WTC11 (cell line): ENCODE measurements around the gene NAMPT. TPM values are rescaled to one million over a fixed set of nuclear protein-coding genes. Genes with fewer than 3 reads are reported as not detected.

Experiments used
- ATAC-seq: fragments of 200-7000 bp; cut with Tn5 transposase; 2 replicates; pipeline ENCODE4 v1.10.0; 2021; ENCODE audit warnings: mild to moderate bottlenecking, moderate library complexity
- CTCF ChIA-PET: fragments of 300-600 bp; sonication (Branson Sonifier 250); formaldehyde crosslinking; loops from one replicate; lab custom pipeline; 2021; ENCODE audit warnings: antibody characterized with exemption; lab: Charles Lee
- POLR2A ChIA-PET: fragments of 350-600 bp; sonication (Branson Sonifier 250); formaldehyde crosslinking; loops from one replicate; lab custom pipeline; 2021; ENCODE audit warnings: antibody characterized with exemption; lab: Charles Lee
- DNase-seq: peaks from one replicate; pipeline ENCODE4 v3.0.0; 2021; ENCODE audit warnings: low spot score
- H3K27ac Mint-ChIP-seq: 2 replicates; pipeline ENCODE4 v1.8.0; 2021; ENCODE audit warnings: mixed read lengths
- H3K27me3 Mint-ChIP-seq: 2 replicates; pipeline ENCODE4 v1.8.0; 2021; ENCODE audit warnings: low read depth, mild to moderate bottlenecking, moderate library complexity, mixed read lengths
- H3K36me3 Mint-ChIP-seq: 2 replicates; pipeline ENCODE4 v1.8.0; 2021; ENCODE audit warnings: mixed read lengths
- H3K4me1 Mint-ChIP-seq: 2 replicates; pipeline ENCODE4 v1.8.0; 2022; ENCODE audit warnings: mixed read lengths
- H3K4me3 Mint-ChIP-seq: 2 replicates; pipeline ENCODE4 v1.8.0; 2021; ENCODE audit warnings: mild to moderate bottlenecking, moderate library complexity, mixed read lengths
- H3K9me3 Mint-ChIP-seq: 2 replicates; pipeline ENCODE4 v1.8.0; 2021; ENCODE audit warnings: mixed read lengths
- GABPB1 ChIP-seq: sonication (generic); formaldehyde crosslinking; IDR thresholded peaks from 2 replicates; pipeline ENCODE4 v1.8.1; 2023; ENCODE audit warnings: mild to moderate bottlenecking, missing genetic modification reagents
- JAZF1 ChIP-seq: fragments of 250-450 bp; sonication (Bioruptor Pico); IDR thresholded peaks from 2 replicates; pipeline ENCODE4 v1.9.0; 2021; ENCODE audit warnings: moderate library complexity, mild to moderate bottlenecking, inconsistent platforms
- KAT7 ChIP-seq: sonication (generic); formaldehyde crosslinking; IDR thresholded peaks from 2 replicates; pipeline ENCODE4 v1.8.1; 2023; ENCODE audit warnings: missing genetic modification reagents, mild to moderate bottlenecking, borderline replicate concordance
- MXD4 ChIP-seq: fragments of 250-450 bp; sonication (Bioruptor Pico); IDR thresholded peaks from 2 replicates; pipeline ENCODE4 v1.8.0; 2021; ENCODE audit warnings: mild to moderate bottlenecking, moderate library complexity, borderline replicate concordance
- NFE2L1 ChIP-seq: sonication (generic); formaldehyde crosslinking; IDR thresholded peaks from 2 replicates; pipeline ENCODE4 v1.8.1; 2023; ENCODE audit warnings: missing genetic modification reagents
- NR3C1 ChIP-seq: sonication (generic); formaldehyde crosslinking; conservative IDR thresholded peaks from 2 replicates; pipeline ENCODE4 v1.8.1; 2023; ENCODE audit warnings: low read depth, mild to moderate bottlenecking, missing genetic modification reagents
- OVOL2 ChIP-seq: fragments of 250-450 bp; sonication (Bioruptor Pico); IDR thresholded peaks from 2 replicates; pipeline ENCODE4 v1.9.0; 2021; ENCODE audit warnings: mild to moderate bottlenecking, borderline replicate concordance
- PRRX2 ChIP-seq: fragments of 250-450 bp; sonication (Bioruptor Pico); IDR thresholded peaks from 2 replicates; pipeline ENCODE4 v1.8.0; 2021; ENCODE audit warnings: mild to moderate bottlenecking
- SMAD4 ChIP-seq: sonication (generic); formaldehyde crosslinking; IDR thresholded peaks from 2 replicates; pipeline ENCODE4 v1.8.0; 2022; ENCODE audit warnings: mild to moderate bottlenecking, missing genetic modification reagents
- TEAD1 ChIP-seq: sonication (generic); formaldehyde crosslinking; IDR thresholded peaks from 2 replicates; pipeline ENCODE4 v1.8.0; 2022; ENCODE audit warnings: mild to moderate bottlenecking, missing genetic modification reagents
- TEAD4 ChIP-seq: sonication (generic); formaldehyde crosslinking; IDR thresholded peaks from 2 replicates; pipeline ENCODE4 v1.8.0; 2022; ENCODE audit warnings: mild to moderate bottlenecking, missing genetic modification reagents
- ZNF263 ChIP-seq: sonication (generic); formaldehyde crosslinking; IDR thresholded peaks from 2 replicates; pipeline ENCODE4 v1.8.1; 2022; ENCODE audit warnings: low read depth, mild to moderate bottlenecking, moderate library complexity, missing genetic modification reagents
- ZNF317 ChIP-seq: sonication (generic); formaldehyde crosslinking; IDR thresholded peaks from 2 replicates; pipeline ENCODE4 v1.8.1; 2023; ENCODE audit warnings: low read depth, mild to moderate bottlenecking, moderate library complexity, missing genetic modification reagents, borderline replicate concordance
- ZNF423 ChIP-seq: fragments of 250-450 bp; sonication (Bioruptor Pico); IDR thresholded peaks from 2 replicates; pipeline ENCODE4 v2.1.2; 2022; ENCODE audit warnings: mild to moderate bottlenecking, moderate library complexity
- total RNA-seq: library from RNA; stranded (reverse); gene quantifications from 3 replicates; pipeline ENCODE4 v1.2.3, GENCODE V29; 2021
- TF ChIP-seq, protein P1 (sequence below): sonication (generic); formaldehyde crosslinking; IDR thresholded peaks from 2 replicates; pipeline ENCODE4 v1.8.1; 2022; ENCODE audit warnings: mild to moderate bottlenecking, moderate library complexity, missing genetic modification reagents
- TF ChIP-seq, protein P2 (sequence below): sonication (generic); formaldehyde crosslinking; IDR thresholded peaks from 2 replicates; pipeline ENCODE4 v1.8.0; 2022; ENCODE audit warnings: mild to moderate bottlenecking, missing genetic modification reagents
- TF ChIP-seq, protein P3 (sequence below): fragments of 250-450 bp; sonication (Bioruptor Pico); IDR thresholded peaks from 2 replicates; pipeline ENCODE4 v1.9.0; 2021; ENCODE audit warnings: mild to moderate bottlenecking
- TF ChIP-seq, protein P4 (sequence below): sonication (generic); formaldehyde crosslinking; IDR thresholded peaks from 2 replicates; pipeline ENCODE4 v1.8.0; 2023; ENCODE audit warnings: mild to moderate bottlenecking, missing genetic modification reagents
- TF ChIP-seq, protein P5 (sequence below): fragments of 250-450 bp; sonication (Bioruptor Pico); IDR thresholded peaks from 2 replicates; pipeline ENCODE4 v1.9.0; 2021; ENCODE audit warnings: mild to moderate bottlenecking, borderline replicate concordance
- TF ChIP-seq, protein P6 (sequence below): fragments of 200-600 bp; IDR thresholded peaks from 2 replicates; pipeline ENCODE4 v1.8.0; 2022; ENCODE audit warnings: antibody characterized with exemption
- TF ChIP-seq, protein P7 (sequence below): sonication (generic); formaldehyde crosslinking; IDR thresholded peaks from 2 replicates; pipeline ENCODE4 v1.8.1; 2022; ENCODE audit warnings: low read depth, missing genetic modification reagents, borderline replicate concordance

The NAMPT gene
- total RNA-seq, 1 experiment from 2014 or later: 99.1 TPM

DNA sequence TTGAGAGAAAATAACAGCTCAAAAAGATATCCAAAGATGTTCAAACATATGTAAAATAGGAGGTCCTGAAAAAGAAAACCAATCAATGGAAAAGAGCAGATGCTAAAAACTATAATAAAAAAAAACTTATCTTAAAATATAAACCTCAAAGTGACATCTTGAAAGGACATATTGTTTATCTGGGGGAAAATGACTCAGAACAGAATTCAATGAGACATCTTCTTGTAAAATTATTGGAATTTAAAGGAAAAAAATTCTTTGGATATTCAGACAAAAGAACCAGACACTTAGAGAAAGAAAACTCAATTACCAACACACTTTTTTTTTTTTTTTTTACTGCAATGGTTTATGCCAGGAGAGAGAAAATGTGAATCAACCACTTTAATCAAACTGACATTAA, 58.9 kb downstream of the NAMPT start (continued):
- TF ChIP-seq, protein P1, sequence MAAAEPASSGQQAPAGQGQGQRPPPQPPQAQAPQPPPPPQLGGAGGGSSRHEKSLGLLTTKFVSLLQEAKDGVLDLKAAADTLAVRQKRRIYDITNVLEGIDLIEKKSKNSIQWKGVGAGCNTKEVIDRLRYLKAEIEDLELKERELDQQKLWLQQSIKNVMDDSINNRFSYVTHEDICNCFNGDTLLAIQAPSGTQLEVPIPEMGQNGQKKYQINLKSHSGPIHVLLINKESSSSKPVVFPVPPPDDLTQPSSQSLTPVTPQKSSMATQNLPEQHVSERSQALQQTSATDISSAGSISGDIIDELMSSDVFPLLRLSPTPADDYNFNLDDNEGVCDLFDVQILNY (CRISPR knock-in tag): no peak
- TF ChIP-seq TEAD1 (no peak), OVOL2 (CRISPR knock-in tag) (no peak), MXD4 (no peak), JAZF1 (CRISPR knock-in tag) (no peak), ZNF317 (CRISPR knock-in tag) (no peak)
- TF ChIP-seq, protein P2, sequence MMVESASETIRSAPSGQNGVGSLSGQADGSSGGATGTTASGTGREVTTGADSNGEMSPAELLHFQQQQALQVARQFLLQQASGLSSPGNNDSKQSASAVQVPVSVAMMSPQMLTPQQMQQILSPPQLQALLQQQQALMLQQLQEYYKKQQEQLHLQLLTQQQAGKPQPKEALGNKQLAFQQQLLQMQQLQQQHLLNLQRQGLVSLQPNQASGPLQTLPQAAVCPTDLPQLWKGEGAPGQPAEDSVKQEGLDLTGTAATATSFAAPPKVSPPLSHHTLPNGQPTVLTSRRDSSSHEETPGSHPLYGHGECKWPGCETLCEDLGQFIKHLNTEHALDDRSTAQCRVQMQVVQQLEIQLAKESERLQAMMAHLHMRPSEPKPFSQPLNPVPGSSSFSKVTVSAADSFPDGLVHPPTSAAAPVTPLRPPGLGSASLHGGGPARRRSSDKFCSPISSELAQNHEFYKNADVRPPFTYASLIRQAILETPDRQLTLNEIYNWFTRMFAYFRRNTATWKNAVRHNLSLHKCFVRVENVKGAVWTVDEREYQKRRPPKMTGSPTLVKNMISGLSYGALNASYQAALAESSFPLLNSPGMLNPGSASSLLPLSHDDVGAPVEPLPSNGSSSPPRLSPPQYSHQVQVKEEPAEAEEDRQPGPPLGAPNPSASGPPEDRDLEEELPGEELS (CRISPR knock-in tag): no peak
- TF ChIP-seq, protein P3, sequence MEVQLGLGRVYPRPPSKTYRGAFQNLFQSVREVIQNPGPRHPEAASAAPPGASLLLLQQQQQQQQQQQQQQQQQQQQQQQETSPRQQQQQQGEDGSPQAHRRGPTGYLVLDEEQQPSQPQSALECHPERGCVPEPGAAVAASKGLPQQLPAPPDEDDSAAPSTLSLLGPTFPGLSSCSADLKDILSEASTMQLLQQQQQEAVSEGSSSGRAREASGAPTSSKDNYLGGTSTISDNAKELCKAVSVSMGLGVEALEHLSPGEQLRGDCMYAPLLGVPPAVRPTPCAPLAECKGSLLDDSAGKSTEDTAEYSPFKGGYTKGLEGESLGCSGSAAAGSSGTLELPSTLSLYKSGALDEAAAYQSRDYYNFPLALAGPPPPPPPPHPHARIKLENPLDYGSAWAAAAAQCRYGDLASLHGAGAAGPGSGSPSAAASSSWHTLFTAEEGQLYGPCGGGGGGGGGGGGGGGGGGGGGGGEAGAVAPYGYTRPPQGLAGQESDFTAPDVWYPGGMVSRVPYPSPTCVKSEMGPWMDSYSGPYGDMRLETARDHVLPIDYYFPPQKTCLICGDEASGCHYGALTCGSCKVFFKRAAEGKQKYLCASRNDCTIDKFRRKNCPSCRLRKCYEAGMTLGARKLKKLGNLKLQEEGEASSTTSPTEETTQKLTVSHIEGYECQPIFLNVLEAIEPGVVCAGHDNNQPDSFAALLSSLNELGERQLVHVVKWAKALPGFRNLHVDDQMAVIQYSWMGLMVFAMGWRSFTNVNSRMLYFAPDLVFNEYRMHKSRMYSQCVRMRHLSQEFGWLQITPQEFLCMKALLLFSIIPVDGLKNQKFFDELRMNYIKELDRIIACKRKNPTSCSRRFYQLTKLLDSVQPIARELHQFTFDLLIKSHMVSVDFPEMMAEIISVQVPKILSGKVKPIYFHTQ (CRISPR knock-in tag): no peak

DNA sequence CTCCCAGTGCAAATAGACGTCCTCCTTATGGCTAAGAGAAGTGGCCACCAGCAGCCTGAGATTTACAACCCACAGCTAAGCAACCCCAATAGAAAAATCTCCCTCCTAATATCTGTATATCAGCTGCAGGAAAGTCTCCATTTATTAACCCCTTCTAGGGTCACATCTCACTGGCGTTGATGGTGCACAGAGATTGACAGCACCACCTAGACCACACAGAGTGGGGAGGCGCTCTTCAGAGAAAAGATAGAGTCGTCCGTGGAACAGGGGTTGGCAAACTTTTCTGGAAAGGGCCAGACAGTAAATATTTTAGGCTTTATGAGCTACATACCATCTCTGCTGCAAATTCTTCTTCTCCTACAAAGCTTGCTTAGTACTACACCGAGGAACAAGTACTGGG, 60.0 kb downstream of the NAMPT start:
- H3K27ac Mint-ChIP-seq: no peak overlapping the region
- no peaks in the 10 kb centered on the region for H3K36me3 Mint-ChIP-seq
- peaks cover 3% of the 10 kb centered on the region; the same call in 1 of the 2 replicates for H3K27me3 Mint-ChIP-seq
- no peaks in the 10 kb centered on the region for H3K9me3 Mint-ChIP-seq
- H3K4me1 Mint-ChIP-seq: peaks cover 27% of the 10 kb centered on the region
- DNase-seq (no peak), ATAC-seq (no peak)
- ChIA-PET POLR2A (interaction anchor here (0.6 kb wide), 1 partner anchor 33 kb away, joined by 3 read pairs; no protein-coding TSS in a partner anchor), CTCF (interaction anchor here (4.4 kb wide), 1 partner anchor 48 kb away, joined by 22 read pairs; no protein-coding TSS in a partner anchor)
- H3K4me3 Mint-ChIP-seq: no peak overlapping the region
- no peak for TF ChIP-seq KAT7 (CRISPR knock-in tag)
- TF ChIP-seq TEAD4: no peak
- no peak for TF ChIP-seq NR3C1 (CRISPR knock-in tag)
- TF ChIP-seq, protein P4, sequence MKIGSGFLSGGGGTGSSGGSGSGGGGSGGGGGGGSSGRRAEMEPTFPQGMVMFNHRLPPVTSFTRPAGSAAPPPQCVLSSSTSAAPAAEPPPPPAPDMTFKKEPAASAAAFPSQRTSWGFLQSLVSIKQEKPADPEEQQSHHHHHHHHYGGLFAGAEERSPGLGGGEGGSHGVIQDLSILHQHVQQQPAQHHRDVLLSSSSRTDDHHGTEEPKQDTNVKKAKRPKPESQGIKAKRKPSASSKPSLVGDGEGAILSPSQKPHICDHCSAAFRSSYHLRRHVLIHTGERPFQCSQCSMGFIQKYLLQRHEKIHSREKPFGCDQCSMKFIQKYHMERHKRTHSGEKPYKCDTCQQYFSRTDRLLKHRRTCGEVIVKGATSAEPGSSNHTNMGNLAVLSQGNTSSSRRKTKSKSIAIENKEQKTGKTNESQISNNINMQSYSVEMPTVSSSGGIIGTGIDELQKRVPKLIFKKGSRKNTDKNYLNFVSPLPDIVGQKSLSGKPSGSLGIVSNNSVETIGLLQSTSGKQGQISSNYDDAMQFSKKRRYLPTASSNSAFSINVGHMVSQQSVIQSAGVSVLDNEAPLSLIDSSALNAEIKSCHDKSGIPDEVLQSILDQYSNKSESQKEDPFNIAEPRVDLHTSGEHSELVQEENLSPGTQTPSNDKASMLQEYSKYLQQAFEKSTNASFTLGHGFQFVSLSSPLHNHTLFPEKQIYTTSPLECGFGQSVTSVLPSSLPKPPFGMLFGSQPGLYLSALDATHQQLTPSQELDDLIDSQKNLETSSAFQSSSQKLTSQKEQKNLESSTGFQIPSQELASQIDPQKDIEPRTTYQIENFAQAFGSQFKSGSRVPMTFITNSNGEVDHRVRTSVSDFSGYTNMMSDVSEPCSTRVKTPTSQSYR (CRISPR knock-in tag): no peak
- TF ChIP-seq NFE2L1 (CRISPR knock-in tag): no peak
- TF ChIP-seq PRRX2 (CRISPR knock-in tag): no peak
- TF ChIP-seq ZNF263: no peak
- no peak for TF ChIP-seq GABPB1 (CRISPR knock-in tag)
- TF ChIP-seq, protein P5, sequence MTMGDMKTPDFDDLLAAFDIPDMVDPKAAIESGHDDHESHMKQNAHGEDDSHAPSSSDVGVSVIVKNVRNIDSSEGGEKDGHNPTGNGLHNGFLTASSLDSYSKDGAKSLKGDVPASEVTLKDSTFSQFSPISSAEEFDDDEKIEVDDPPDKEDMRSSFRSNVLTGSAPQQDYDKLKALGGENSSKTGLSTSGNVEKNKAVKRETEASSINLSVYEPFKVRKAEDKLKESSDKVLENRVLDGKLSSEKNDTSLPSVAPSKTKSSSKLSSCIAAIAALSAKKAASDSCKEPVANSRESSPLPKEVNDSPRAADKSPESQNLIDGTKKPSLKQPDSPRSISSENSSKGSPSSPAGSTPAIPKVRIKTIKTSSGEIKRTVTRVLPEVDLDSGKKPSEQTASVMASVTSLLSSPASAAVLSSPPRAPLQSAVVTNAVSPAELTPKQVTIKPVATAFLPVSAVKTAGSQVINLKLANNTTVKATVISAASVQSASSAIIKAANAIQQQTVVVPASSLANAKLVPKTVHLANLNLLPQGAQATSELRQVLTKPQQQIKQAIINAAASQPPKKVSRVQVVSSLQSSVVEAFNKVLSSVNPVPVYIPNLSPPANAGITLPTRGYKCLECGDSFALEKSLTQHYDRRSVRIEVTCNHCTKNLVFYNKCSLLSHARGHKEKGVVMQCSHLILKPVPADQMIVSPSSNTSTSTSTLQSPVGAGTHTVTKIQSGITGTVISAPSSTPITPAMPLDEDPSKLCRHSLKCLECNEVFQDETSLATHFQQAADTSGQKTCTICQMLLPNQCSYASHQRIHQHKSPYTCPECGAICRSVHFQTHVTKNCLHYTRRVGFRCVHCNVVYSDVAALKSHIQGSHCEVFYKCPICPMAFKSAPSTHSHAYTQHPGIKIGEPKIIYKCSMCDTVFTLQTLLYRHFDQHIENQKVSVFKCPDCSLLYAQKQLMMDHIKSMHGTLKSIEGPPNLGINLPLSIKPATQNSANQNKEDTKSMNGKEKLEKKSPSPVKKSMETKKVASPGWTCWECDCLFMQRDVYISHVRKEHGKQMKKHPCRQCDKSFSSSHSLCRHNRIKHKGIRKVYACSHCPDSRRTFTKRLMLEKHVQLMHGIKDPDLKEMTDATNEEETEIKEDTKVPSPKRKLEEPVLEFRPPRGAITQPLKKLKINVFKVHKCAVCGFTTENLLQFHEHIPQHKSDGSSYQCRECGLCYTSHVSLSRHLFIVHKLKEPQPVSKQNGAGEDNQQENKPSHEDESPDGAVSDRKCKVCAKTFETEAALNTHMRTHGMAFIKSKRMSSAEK: no peak
- no peak for TF ChIP-seq SMAD4
- no peak for TF ChIP-seq ZNF423
- TF ChIP-seq, protein P6, sequence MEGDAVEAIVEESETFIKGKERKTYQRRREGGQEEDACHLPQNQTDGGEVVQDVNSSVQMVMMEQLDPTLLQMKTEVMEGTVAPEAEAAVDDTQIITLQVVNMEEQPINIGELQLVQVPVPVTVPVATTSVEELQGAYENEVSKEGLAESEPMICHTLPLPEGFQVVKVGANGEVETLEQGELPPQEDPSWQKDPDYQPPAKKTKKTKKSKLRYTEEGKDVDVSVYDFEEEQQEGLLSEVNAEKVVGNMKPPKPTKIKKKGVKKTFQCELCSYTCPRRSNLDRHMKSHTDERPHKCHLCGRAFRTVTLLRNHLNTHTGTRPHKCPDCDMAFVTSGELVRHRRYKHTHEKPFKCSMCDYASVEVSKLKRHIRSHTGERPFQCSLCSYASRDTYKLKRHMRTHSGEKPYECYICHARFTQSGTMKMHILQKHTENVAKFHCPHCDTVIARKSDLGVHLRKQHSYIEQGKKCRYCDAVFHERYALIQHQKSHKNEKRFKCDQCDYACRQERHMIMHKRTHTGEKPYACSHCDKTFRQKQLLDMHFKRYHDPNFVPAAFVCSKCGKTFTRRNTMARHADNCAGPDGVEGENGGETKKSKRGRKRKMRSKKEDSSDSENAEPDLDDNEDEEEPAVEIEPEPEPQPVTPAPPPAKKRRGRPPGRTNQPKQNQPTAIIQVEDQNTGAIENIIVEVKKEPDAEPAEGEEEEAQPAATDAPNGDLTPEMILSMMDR: no peak
- TF ChIP-seq, protein P7, sequence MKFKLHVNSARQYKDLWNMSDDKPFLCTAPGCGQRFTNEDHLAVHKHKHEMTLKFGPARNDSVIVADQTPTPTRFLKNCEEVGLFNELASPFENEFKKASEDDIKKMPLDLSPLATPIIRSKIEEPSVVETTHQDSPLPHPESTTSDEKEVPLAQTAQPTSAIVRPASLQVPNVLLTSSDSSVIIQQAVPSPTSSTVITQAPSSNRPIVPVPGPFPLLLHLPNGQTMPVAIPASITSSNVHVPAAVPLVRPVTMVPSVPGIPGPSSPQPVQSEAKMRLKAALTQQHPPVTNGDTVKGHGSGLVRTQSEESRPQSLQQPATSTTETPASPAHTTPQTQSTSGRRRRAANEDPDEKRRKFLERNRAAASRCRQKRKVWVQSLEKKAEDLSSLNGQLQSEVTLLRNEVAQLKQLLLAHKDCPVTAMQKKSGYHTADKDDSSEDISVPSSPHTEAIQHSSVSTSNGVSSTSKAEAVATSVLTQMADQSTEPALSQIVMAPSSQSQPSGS (CRISPR knock-in tag): no peak
